NCI-H774 (cell line): ENCODE data around the gene STK10.

Experiments used
- DNase-seq: peaks from one replicate; lab custom pipeline; 2025; lab: John Stamatoyannopoulos, UW

The STK10 gene

GRCh38 chr5:172007175-172008110 is 180.6 kb downstream of the STK10 start:
- no peak for DNase-seq

GRCh38 chr5:172006321-172007174 is 181.5 kb downstream of the STK10 start, which contains the start of gene FBXW11:
Gene FBXW11 (minus strand): TSS chr5:172006638. CDS start chr5:172006502, 136 bp downstream.
- peak; percentile 94 for DNase-seq

- DNase-seq, result no peak
These were observed 182.2 kb downstream of the STK10 start for GRCh38 chr5:172005708-172006320.

- no peak for DNase-seq
These were observed 183.2 kb downstream of the STK10 start for GRCh38 chr5:172004824-172005237.

GRCh38 chr5:172003746-172004145 is 184.3 kb downstream of the STK10 start:
- DNase-seq, result no peak

- no peak for DNase-seq
These were observed 185.0 kb downstream of the STK10 start for GRCh38 chr5:172002840-172003512.

GRCh38 chr5:172002310-172002709 is 185.7 kb downstream of the STK10 start:
- no peak for DNase-seq

- no peak for DNase-seq
These were observed 188.1 kb downstream of the STK10 start for GRCh38 chr5:171999877-172000276.

- no peak for DNase-seq
These were observed 188.9 kb downstream of the STK10 start for GRCh38 chr5:171999100-171999499.

- no peak for DNase-seq
These were observed 191.0 kb downstream of the STK10 start for GRCh38 chr5:171997011-171997410.

- DNase-seq, result no peak
These were observed 195.2 kb downstream of the STK10 start for GRCh38 chr5:171992813-171993212.

- no peak for DNase-seq
These were observed 195.7 kb downstream of the STK10 start for GRCh38 chr5:171992305-171992704.
